ENCODE measurements around the gene RAPGEF1. TPM values are rescaled to one million over a fixed set of nuclear protein-coding genes. Genes with fewer than 3 reads are reported as not detected.
A peak's percentile ranks its signal among the peaks of the same experiment; 100 is the strongest.

The RAPGEF1 gene
- total and polyA plus RNA-seq, 2 of the 13 experiments (the other 11 are each of a cell fraction or from before 2014, with no cell fraction given) = 21.2 to 38.9 TPM

DNA sequence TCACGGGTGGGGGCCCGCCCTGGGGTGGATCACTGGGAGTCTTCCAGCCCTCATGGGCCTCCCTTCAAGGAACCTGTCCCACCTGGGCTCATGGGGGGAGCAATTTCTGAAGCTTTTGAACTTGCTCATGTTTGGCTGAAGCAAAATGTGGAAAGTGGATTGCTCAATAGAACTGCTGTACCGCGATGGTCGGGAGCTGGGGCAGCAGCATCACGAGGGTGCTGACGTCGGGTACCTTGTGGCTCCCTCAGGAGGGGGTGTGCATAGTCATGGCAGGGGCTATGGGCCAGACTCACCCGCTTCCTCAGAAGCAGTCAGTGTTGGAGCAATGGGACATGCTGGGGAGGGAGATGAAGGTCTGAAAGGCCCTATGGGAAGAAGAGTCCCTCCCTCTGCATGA, 136.7 kb downstream of the RAPGEF1 start (continued):
- TF ChIP-seq, protein P1, sequence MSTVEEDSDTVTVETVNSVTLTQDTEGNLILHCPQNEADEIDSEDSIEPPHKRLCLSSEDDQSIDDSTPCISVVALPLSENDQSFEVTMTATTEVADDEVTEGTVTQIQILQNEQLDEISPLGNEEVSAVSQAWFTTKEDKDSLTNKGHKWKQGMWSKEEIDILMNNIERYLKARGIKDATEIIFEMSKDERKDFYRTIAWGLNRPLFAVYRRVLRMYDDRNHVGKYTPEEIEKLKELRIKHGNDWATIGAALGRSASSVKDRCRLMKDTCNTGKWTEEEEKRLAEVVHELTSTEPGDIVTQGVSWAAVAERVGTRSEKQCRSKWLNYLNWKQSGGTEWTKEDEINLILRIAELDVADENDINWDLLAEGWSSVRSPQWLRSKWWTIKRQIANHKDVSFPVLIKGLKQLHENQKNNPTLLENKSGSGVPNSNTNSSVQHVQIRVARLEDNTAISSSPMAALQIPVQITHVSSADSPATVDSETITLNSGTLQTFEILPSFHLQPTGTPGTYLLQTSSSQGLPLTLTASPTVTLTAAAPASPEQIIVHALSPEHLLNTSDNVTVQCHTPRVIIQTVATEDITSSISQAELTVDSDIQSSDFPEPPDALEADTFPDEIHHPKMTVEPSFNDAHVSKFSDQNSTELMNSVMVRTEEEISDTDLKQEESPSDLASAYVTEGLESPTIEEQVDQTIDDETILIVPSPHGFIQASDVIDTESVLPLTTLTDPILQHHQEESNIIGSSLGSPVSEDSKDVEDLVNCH (CRISPR knock-in tag; IDR thresholded peaks at IDR 0.05) = no peak
- TF ChIP-seq, protein P2, sequence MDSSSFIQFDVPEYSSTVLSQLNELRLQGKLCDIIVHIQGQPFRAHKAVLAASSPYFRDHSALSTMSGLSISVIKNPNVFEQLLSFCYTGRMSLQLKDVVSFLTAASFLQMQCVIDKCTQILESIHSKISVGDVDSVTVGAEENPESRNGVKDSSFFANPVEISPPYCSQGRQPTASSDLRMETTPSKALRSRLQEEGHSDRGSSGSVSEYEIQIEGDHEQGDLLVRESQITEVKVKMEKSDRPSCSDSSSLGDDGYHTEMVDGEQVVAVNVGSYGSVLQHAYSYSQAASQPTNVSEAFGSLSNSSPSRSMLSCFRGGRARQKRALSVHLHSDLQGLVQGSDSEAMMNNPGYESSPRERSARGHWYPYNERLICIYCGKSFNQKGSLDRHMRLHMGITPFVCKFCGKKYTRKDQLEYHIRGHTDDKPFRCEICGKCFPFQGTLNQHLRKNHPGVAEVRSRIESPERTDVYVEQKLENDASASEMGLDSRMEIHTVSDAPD (CRISPR knock-in tag; IDR thresholded peaks at IDR 0.05) = no peak
- peak; percentile 77 for TF ChIP-seq ZBTB38 (CRISPR knock-in tag; IDR thresholded peaks at IDR 0.05)

DNA sequence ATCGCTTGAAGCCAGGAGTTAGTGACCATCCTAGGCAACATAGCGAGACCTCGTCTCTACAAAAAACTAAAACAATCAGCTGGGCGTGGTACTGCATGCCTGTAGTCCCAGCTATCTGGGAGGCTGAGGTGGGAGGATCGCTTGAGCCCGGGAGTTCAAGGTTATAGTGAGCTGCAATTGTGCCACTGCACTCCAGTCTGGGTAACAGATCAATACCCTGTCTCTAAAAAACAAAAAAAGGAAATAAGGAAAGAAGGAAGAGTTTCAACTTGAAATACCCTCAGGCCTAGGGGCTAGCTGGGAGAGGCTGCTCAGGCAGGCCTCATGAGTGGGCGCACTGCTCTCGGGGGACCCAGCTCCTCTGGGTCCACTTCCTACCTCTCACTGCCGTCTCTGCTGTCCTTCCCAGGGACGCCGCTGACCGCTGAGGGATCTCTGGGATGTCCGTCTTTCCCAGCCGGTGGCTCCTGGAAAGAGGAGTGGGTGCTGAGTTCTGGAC, 138.1 kb downstream of the RAPGEF1 start:
- DNase-seq (ENCODE audit: low spot score) (peak; percentile 76), ATAC-seq (peak; percentile 56), FAIRE-seq (peak; percentile 97)
- BruUV-seq (replicated peaks) = no TSS peak
- intact Hi-C loops (cut with micrococcal nuclease; ENCODE audit: unreplicated experiment) = no loop called here
- peak overlapping the region; percentile 25; the same call in 1 of the 2 replicates for H3K4me2 ChIP-seq (ENCODE audit: low read depth, low read length)
- no peak overlapping the region for H2AFZ ChIP-seq (ENCODE audit: low read length)
- POLR2A ChIA-PET = interaction anchor here (0.8 to 1.4 kb wide), 4 partner anchors 11 to 134 kb away, joined by 4 to 7 read pairs (median 4); no protein-coding TSS in a partner anchor
- no peaks in the 10 kb centered on the region for H3K9me3 ChIP-seq (ENCODE audit: low read length)
- no peaks in the 10 kb centered on the region for H4K20me1 ChIP-seq (ENCODE audit: insufficient read depth, low read length)
- no peaks in the 10 kb centered on the region for H3K79me2 ChIP-seq (ENCODE audit: insufficient read depth, low read length)
- WGBS (ENCODE audit: low lambda C conversion rate) = 43% methylated on average over 13 of the region's 14 CpGs
- CTCF ChIA-PET (ENCODE audit: low intra/inter-chr PET ratio, low total read pairs) = interaction anchor here (0.7 to 2.2 kb wide), 2 partner anchors 11 to 138 kb away, joined by 3 to 6 read pairs; partner anchors contain the start of gene RAPGEF1
- H3K27ac ChIP-seq (ENCODE audit: extremely low read length, insufficient read depth, low read length) = peak overlapping the region; percentile 55
- H3K36me3 ChIP-seq (replicated peaks in 1 of 2; ENCODE audit: control insufficient read depth in 1 of 2, insufficient read depth in 2 of 2, low read length in 2 of 2) = peaks cover 12 to 21% of the 10 kb centered on the region in 2 experiments
- no peak overlapping the region for H3K9ac ChIP-seq (ENCODE audit: insufficient read depth, low read depth, low read length)
- H3K27me3 ChIP-seq (ENCODE audit: control insufficient read depth in 1 of 2, insufficient read depth in 2 of 2, low read length in 2 of 2) = no peaks in the 10 kb centered on the region
- H3K4me1 ChIP-seq (ENCODE audit: insufficient read depth, low read length) = peaks cover 58% of the 10 kb centered on the region
- H3K4me3 ChIP-seq (replicated peaks in 1 of 3; ENCODE audit: insufficient read depth in 1 of 3, low read depth in 2 of 3, low read length in 3 of 3) = no peak overlapping the region
- in situ Hi-C loops (cut with HindIII; ENCODE audit: extremely low pct_ligation_motif_present, low pct_unique_long_range_greater_than_20kb) = no loop called here
- TF ChIP-seq, protein P3, sequence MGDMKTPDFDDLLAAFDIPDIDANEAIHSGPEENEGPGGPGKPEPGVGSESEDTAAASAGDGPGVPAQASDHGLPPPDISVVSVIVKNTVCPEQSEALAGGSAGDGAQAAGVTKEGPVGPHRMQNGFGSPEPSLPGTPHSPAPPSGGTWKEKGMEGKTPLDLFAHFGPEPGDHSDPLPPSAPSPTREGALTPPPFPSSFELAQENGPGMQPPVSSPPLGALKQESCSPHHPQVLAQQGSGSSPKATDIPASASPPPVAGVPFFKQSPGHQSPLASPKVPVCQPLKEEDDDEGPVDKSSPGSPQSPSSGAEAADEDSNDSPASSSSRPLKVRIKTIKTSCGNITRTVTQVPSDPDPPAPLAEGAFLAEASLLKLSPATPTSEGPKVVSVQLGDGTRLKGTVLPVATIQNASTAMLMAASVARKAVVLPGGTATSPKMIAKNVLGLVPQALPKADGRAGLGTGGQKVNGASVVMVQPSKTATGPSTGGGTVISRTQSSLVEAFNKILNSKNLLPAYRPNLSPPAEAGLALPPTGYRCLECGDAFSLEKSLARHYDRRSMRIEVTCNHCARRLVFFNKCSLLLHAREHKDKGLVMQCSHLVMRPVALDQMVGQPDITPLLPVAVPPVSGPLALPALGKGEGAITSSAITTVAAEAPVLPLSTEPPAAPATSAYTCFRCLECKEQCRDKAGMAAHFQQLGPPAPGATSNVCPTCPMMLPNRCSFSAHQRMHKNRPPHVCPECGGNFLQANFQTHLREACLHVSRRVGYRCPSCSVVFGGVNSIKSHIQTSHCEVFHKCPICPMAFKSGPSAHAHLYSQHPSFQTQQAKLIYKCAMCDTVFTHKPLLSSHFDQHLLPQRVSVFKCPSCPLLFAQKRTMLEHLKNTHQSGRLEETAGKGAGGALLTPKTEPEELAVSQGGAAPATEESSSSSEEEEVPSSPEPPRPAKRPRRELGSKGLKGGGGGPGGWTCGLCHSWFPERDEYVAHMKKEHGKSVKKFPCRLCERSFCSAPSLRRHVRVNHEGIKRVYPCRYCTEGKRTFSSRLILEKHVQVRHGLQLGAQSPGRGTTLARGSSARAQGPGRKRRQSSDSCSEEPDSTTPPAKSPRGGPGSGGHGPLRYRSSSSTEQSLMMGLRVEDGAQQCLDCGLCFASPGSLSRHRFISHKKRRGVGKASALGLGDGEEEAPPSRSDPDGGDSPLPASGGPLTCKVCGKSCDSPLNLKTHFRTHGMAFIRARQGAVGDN (CRISPR knock-in tag; IDR thresholded peaks at IDR 0.05) = peak; percentile 91
- no peak for TF ChIP-seq ZZZ3 (CRISPR knock-in tag; IDR thresholded peaks at IDR 0.05; ENCODE audit: borderline replicate concordance)
- peak; percentile 93 for TF ChIP-seq MED1 (CRISPR knock-in tag; IDR thresholded peaks at IDR 0.05)
- TF ChIP-seq ZNF10 (CRISPR knock-in tag; IDR thresholded peaks at IDR 0.05; ENCODE audit: borderline replicate concordance, low read depth) = no peak
- TF ChIP-seq ARNT (IDR thresholded peaks at IDR 0.05) = no peak
- TF ChIP-seq ZNF350 (CRISPR knock-in tag; IDR thresholded peaks at IDR 0.05; ENCODE audit: borderline replicate concordance, low read depth) = no peak; the same call in 1 of the 2 replicates
- TF ChIP-seq FOXO1 (CRISPR knock-in tag; IDR thresholded peaks at IDR 0.05) = peak; percentile 77
- no peak for TF ChIP-seq ZNF644 (CRISPR knock-in tag; IDR thresholded peaks at IDR 0.05; ENCODE audit: low read depth)
- TF ChIP-seq CBFB (CRISPR knock-in tag; IDR thresholded peaks at IDR 0.05) = no peak
- TF ChIP-seq MYC (CRISPR knock-in tag; IDR thresholded peaks at IDR 0.05; ENCODE audit: borderline replicate concordance) = peak; percentile 47; the same call in 1 of the 2 replicates
- no peak for TF ChIP-seq CHCHD3 (CRISPR knock-in tag; IDR thresholded peaks at IDR 0.05)
- peak; percentile 69; the same call in 1 of the 2 replicates for TF ChIP-seq ZNF136 (CRISPR knock-in tag; IDR thresholded peaks at IDR 0.05; ENCODE audit: low read depth)
